OCI-LY7 (cell line): ENCODE data around the gene PDZD7. TPM values are rescaled to one million over a fixed set of nuclear protein-coding genes. Genes with fewer than 3 reads are reported as not detected.

Experiments
- BruUV-seq: library from RNA; stranded (reverse); fragments of 400-500 nt; replicated peaks from 2 replicates; lab custom pipeline; 2021; lab: Mats Ljungman, UMichigan
- CTCF ChIA-PET: fragments of 300-600 bp; sonication (Branson Sonifier 250); formaldehyde crosslinking; loops from one replicate; lab custom pipeline; 2022; ENCODE audit warnings: antibody characterized with exemption; ENCODE audit not compliant: unreplicated experiment; lab: Charles Lee
- POLR2A ChIA-PET: fragments of 300-600 bp; sonication (Branson Sonifier 250); formaldehyde crosslinking; loops from one replicate; lab custom pipeline; 2022; ENCODE audit warnings: antibody characterized with exemption; lab: Charles Lee
- DNase-seq: peaks from one replicate; pipeline ENCODE4 v3.0.0-alpha.2; 2015; ENCODE audit warnings: low spot score
- H2AFZ ChIP-seq: fragments of 200-600 bp; sonication (generic), shearing (Covaris generic); 2 replicates; pipeline ENCODE4 v1.6.1; 2014; ENCODE audit warnings: mild to moderate bottlenecking, antibody characterized with exemption, low read length, moderate library complexity
- H3K27ac ChIP-seq: fragments of 200-600 bp; sonication (generic); 2 replicates; pipeline ENCODE4 v1.5.1; 2014; ENCODE audit warnings: mixed run types, low read depth, mild to moderate bottlenecking, moderate library complexity, low read length, inconsistent platforms; ENCODE audit not compliant: poor library complexity, severe bottlenecking
- H3K36me3 ChIP-seq: fragments of 200-600 bp; sonication (generic); 2 replicates; pipeline ENCODE4 v1.6.1; 2014; ENCODE audit warnings: mild to moderate bottlenecking, antibody characterized with exemption, low read length, moderate library complexity, mixed read lengths; ENCODE audit not compliant: insufficient read depth
- H3K4me1 ChIP-seq: fragments of 200-600 bp; sonication (generic); 2 replicates; pipeline ENCODE4 v1.5.1; 2014; ENCODE audit warnings: mild to moderate bottlenecking, low read length; ENCODE audit not compliant: insufficient read depth, poor library complexity, severe bottlenecking
- H3K4me2 ChIP-seq: fragments of 200-600 bp; sonication (generic); 2 replicates; pipeline ENCODE4 v1.6.1; 2014; ENCODE audit warnings: mild to moderate bottlenecking, low read length
- H3K4me3 ChIP-seq: fragments of 200-600 bp; sonication (generic); 2 replicates; pipeline ENCODE4 v1.5.1; 2014; ENCODE audit warnings: mild to moderate bottlenecking, low read depth, low read length; ENCODE audit not compliant: poor library complexity, severe bottlenecking
- H3K79me2 ChIP-seq: fragments of 200-600 bp; sonication (generic); 2 replicates; pipeline ENCODE4 v1.6.1; 2016; ENCODE audit warnings: low read depth, mild to moderate bottlenecking, low read length, moderate library complexity, mixed read lengths; ENCODE audit not compliant: insufficient read depth
- H3K9me2 ChIP-seq: fragments of 200-600 bp; sonication (generic); 2 replicates; pipeline ENCODE4 v1.6.1; 2016; ENCODE audit warnings: mild to moderate bottlenecking, low read length, mixed read lengths; ENCODE audit not compliant: insufficient read depth
- H3K9me3 ChIP-seq: fragments of 200-600 bp; sonication (generic); 2 replicates; pipeline ENCODE4 v1.6.1; 2014; ENCODE audit warnings: mild to moderate bottlenecking, mixed run types, low read length, mixed read lengths
- H4K20me1 ChIP-seq: fragments of 200-600 bp; sonication (generic); 2 replicates; pipeline ENCODE4 v1.6.1; 2014; ENCODE audit warnings: mild to moderate bottlenecking, antibody characterized with exemption, low read length, moderate library complexity, mixed read lengths; ENCODE audit not compliant: insufficient read depth
- CTCF ChIP-seq: fragments of 200-600 bp; sonication (generic); conservative IDR thresholded peaks from 2 replicates; pipeline ENCODE4 v1.5.1; 2014; ENCODE audit warnings: mild to moderate bottlenecking, antibody characterized with exemption, low read length, moderate library complexity, mixed read lengths
- EZH2phosphoT487 ChIP-seq: fragments of 200-600 bp; sonication (generic); IDR thresholded peaks from 2 replicates; pipeline ENCODE4 v1.6.1; 2018; ENCODE audit warnings: low read depth, borderline replicate concordance, mild to moderate bottlenecking, mixed run types, antibody characterized with exemption, low read length, moderate library complexity, mixed read lengths
- intact Hi-C: fragments of 100-400 bp; cut with micrococcal nuclease; formaldehyde crosslinking; loops from one replicate; pipeline ENCODE4 v1.10.0; 2022; ENCODE audit not compliant: unreplicated experiment
- microRNA-seq: library from miRNA; unstranded; fragments of <30 nt; microRNA quantifications from one replicate; pipeline ENCODE4 v1.2.0, GENCODE V29; 2022; ENCODE audit warnings: borderline replicate concordance
- small RNA-seq: library from RNA; depleted of rRNA; stranded (forward); fragments of <200 nt; gene quantifications from one replicate; pipeline ENCODE3, GENCODE V24; 2014
- total RNA-seq, 2 experiments: library from RNA; depleted of rRNA in 1 of 2; stranded (reverse); fragments of >200 nt in 1 of 2; shearing (Covaris generic) in 1 of 2; gene quantifications; 2 replicates each; pipeline ENCODE4 v1.2.3, GENCODE V29; 2014 to 2022

The PDZD7 gene
- total RNA-seq, 2 experiments from 2014 or later, result 1.6 to 2.1 TPM

- H3K9me3 ChIP-seq, result no peaks in the 10 kb centered on the region
- no TSS peak for BruUV-seq
- DNase-seq, result no peak
- H3K9me2 ChIP-seq, result no peaks in the 10 kb centered on the region
- H3K4me3 ChIP-seq, result no peak overlapping the region
- H3K36me3 ChIP-seq, result peaks cover 64% of the 10 kb centered on the region
- ChIA-PET POLR2A (interaction anchor here (0.7 kb wide), 1 partner anchor 127 kb away, joined by 3 read pairs; no protein-coding TSS in a partner anchor), CTCF (no interaction called here)
- H2AFZ ChIP-seq, result no peak overlapping the region
- no peaks in the 10 kb centered on the region for H4K20me1 ChIP-seq
- intact Hi-C loops, result loop anchor here (5.0 kb wide), 1 partner anchor 35 kb away; no protein-coding TSS in a partner anchor
- H3K4me1 ChIP-seq, result peaks cover 11% of the 10 kb centered on the region
- TF ChIP-seq CTCF (no peak), EZH2phosphoT487 (no peak)
- no peaks in the 10 kb centered on the region for H3K79me2 ChIP-seq
- H3K27ac ChIP-seq, result no peak overlapping the region
- H3K4me2 ChIP-seq, result no peak overlapping the region
Measured at GRCh38 chr10:100962351-100963080, 68.4 kb downstream of the PDZD7 start.

- Histone ChIP-seq H3K36me3 (peaks cover 78% of the 10 kb centered on the region), H3K9me3 (no peaks in the 10 kb centered on the region), H3K4me2 (no peak overlapping the region), H3K27ac (no peak overlapping the region), H2AFZ (no peak overlapping the region), H4K20me1 (no peaks in the 10 kb centered on the region), H3K9me2 (no peaks in the 10 kb centered on the region), H3K79me2 (no peaks in the 10 kb centered on the region), H3K4me1 (peaks cover 11% of the 10 kb centered on the region), H3K4me3 (no peak overlapping the region)
- POLR2A ChIA-PET, result no interaction called here
- no peak for DNase-seq
- TF ChIP-seq CTCF, result no peak
- no peak for TF ChIP-seq EZH2phosphoT487
- CTCF ChIA-PET, result no interaction called here
- intact Hi-C loops, result loop anchor here (5.0 kb wide), 1 partner anchor 33 kb away; no protein-coding TSS in a partner anchor
- no TSS peak for BruUV-seq
Measured at GRCh38 chr10:100960251-100960650, 70.7 kb downstream of the PDZD7 start.

Small RNAs within 50 kb of the gene (microRNA-seq; reads per million reads assigned to microRNA genes)
- gene MIR608, result not detected

Small RNAs within 50 kb of the gene (small RNA-seq; reads per million reads assigned to genes)
- gene MIR608, result not detected

Other genes starting within 250 kb of the PDZD7 start
- 50.9 and 58.2 TPM in 2 replicates for gene SLF2, start 118.2 kb downstream of the PDZD7 start, total RNA-seq (2014; rRNA removed; shearing (Covaris generic))
- gene SLF2, start 118.2 kb downstream of the PDZD7 start, total RNA-seq (2022), result 52.1 and 52.3 TPM in 2 replicates
- gene SEMA4G, start 61.6 kb downstream of the PDZD7 start, total RNA-seq (2014; rRNA removed; shearing (Covaris generic)), result 0.41 TPM in 1 of 2 replicates, not detected in the other
- 0.17 and 0.21 TPM in 2 replicates for gene SEMA4G, start 61.6 kb downstream of the PDZD7 start, total RNA-seq (2022)
- gene MRPL43, start 43.6 kb downstream of the PDZD7 start, total RNA-seq (2014; rRNA removed; shearing (Covaris generic)), result 51.9 and 56.2 TPM in 2 replicates
- 49.8 and 53.8 TPM in 2 replicates for gene MRPL43, start 43.6 kb downstream of the PDZD7 start, total RNA-seq (2022)
- gene TWNK, start 43.6 kb downstream of the PDZD7 start, total RNA-seq (2014; rRNA removed; shearing (Covaris generic)), result 14.5 and 15.8 TPM in 2 replicates
- gene TWNK, start 43.6 kb downstream of the PDZD7 start, total RNA-seq (2022), result 20.3 and 21.7 TPM in 2 replicates
- 10.4 and 13.6 TPM in 2 replicates for gene LZTS2, start 31.3 kb downstream of the PDZD7 start, total RNA-seq (2014; rRNA removed; shearing (Covaris generic))
- 20.3 and 20.5 TPM in 2 replicates for gene LZTS2, start 31.3 kb downstream of the PDZD7 start, total RNA-seq (2022)
- gene SFXN3, start 105 bp upstream of the PDZD7 start, total RNA-seq (2014; rRNA removed; shearing (Covaris generic)), result 0.41 TPM in 1 of 2 replicates, not detected in the other
- gene SFXN3, start 105 bp upstream of the PDZD7 start, total RNA-seq (2022), result 0.11 TPM in 1 of 2 replicates, not detected in the other
- gene KAZALD1, start 30.9 kb upstream of the PDZD7 start, total RNA-seq (2014; rRNA removed; shearing (Covaris generic)), result 9.7 and 18.8 TPM in 2 replicates
- 32.2 and 36.4 TPM in 2 replicates for gene KAZALD1, start 30.9 kb upstream of the PDZD7 start, total RNA-seq (2022)
- gene TLX1, start 100.2 kb upstream of the PDZD7 start, total RNA-seq (2014; rRNA removed; shearing (Covaris generic)), result not detected in 2 replicates
- not detected in 2 replicates for gene TLX1, start 100.2 kb upstream of the PDZD7 start, total RNA-seq (2022)
- gene LBX1, start 198.3 kb upstream of the PDZD7 start, total RNA-seq (2014; rRNA removed; shearing (Covaris generic)), result not detected in 2 replicates
- not detected in 2 replicates for gene LBX1, start 198.3 kb upstream of the PDZD7 start, total RNA-seq (2022)